Adrenal gland (tissue), 12 donors: ENCODE measurements around the gene PPT1. TPM values are rescaled to one million over a fixed set of nuclear protein-coding genes. Genes with fewer than 3 reads are reported as not detected.

Experiments used
- DNase-seq, 7 donors: peaks; one replicate each; pipeline ENCODE4 v3.0.0-alpha.2; 2019 to 2020
- H3K27ac ChIP-seq, 5 donors: fragments of 200-600 bp; sonication (generic) in 4 of 5; 1 replicate in 3 of 5; 2 replicates in 2 of 5; pipeline versions ENCODE4 v1.5.1 to v1.8.0; 2016 to 2020; ENCODE audit warnings: mild to moderate bottlenecking in 1 of 5
- H3K27me3 ChIP-seq: fragments of 200-600 bp; 2 replicates; pipeline ENCODE4 v1.8.0; 2021
- H3K36me3 ChIP-seq, 2 donors: fragments of 200-600 bp; replicated peaks in 1 of 2; 1 replicate in 1 of 2; 2 replicates in 1 of 2; pipeline versions ENCODE4 v1.5.1 to v1.8.0; 2018 to 2022
- H3K4me1 ChIP-seq, 2 donors: fragments of 200-600 bp; replicated peaks in 1 of 2; 1 replicate in 1 of 2; 2 replicates in 1 of 2; pipeline versions ENCODE4 v1.5.1 to v1.8.0; 2018 to 2021
- H3K4me3 ChIP-seq, 4 donors: fragments of 200-600 bp; sonication (generic) in 3 of 4; one replicate each; pipeline ENCODE4 v1.5.1; 2016 to 2018
- H3K9me3 ChIP-seq, 3 donors: fragments of 200-600 bp; sonication (generic) in 1 of 3; replicated peaks in 1 of 3; 1 replicate in 2 of 3; 2 replicates in 1 of 3; pipeline versions ENCODE4 v1.5.1 to v1.8.0; 2016 to 2021
- POLR2A ChIP-seq, 2 donors: fragments of 450-650 bp; IDR thresholded peaks; one replicate each; pipeline ENCODE4 v1.6.1; 2017; ENCODE audit warnings: antibody characterized with exemption in 2 of 2, mild to moderate bottlenecking in 2 of 2, moderate library complexity in 1 of 2
- WGBS, 4 donors: extraction: QIAGEN DNeasy Blood & Tissue Kit in 2 of 4; methylation state at CpG; one replicate each; pipeline versions ENCODE4 v1.1.5 to v1.1.7; 2013 to 2017; 5-methylcytosine and 5-hydroxymethylcytosine counted together
- intact Hi-C, 2 donors: fragments of 100-400 bp; cut with DNase I; formaldehyde crosslinking; loops; one replicate each; pipeline versions ENCODE4 v1.14.1 to v1.15.0; 2022 to 2023
- polyA plus RNA-seq, 3 donors: library from polyadenylated mRNA; stranded (reverse); fragments of 200-250 nt in 2 of 3; fragments of 350-450 nt in 1 of 3; fragmentation: Illumina TruSeq in 1 of 3; extraction: RNeasy Lipid Tissue Mini Kit (QIAGEN cat#74804) in 1 of 3; gene quantifications; one replicate each; pipeline ENCODE4 v1.2.3, GENCODE V29; 2013 to 2014
- total RNA-seq, 9 donors: library from RNA; depleted of rRNA in 4 of 9; stranded (reverse); fragments of >200 nt in 4 of 9; fragments of 120-200 nt in 1 of 9; fragmentation: NEBNext Ultra II Directional in 1 of 9; extraction: Animal tissue kit (Norgen Biotek cat#: 25700) in 1 of 9; gene quantifications; one replicate each; pipeline versions ENCODE4 v1.1.0 to v1.2.4, GENCODE V29; 2013 to 2023
- TF ChIP-seq, protein P1 (sequence below), 6 experiments: fragments of 450-650 bp in 4 of 6; fragments of 200-600 bp in 2 of 6; sonication (generic) in 1 of 6; IDR thresholded peaks; 1 replicate in 5 of 6; 2 replicates in 1 of 6; pipeline versions ENCODE4 v1.5.1 to v1.8.0; 2016 to 2021; ENCODE audit warnings: antibody characterized with exemption in 6 of 6, mild to moderate bottlenecking in 2 of 6, moderate library complexity in 1 of 6
- donor health status: healthy with polysubstance abuse.
- donor health status: Bipolar disorder and iron deficiency.
- donor health status: DM: yes; HTN: yes; CAD: no.
- donor health status: DM: no; HTN: no; CAD: no.
- donor health status: DM: no; HTN: no; CAD: no.
- donor health status: DM: yes; HTN: yes; CAD: no.

Gene PPT1
- total and polyA plus RNA-seq, 12 donors: 55.3 to 136 (median 76.6) TPM

DNA sequence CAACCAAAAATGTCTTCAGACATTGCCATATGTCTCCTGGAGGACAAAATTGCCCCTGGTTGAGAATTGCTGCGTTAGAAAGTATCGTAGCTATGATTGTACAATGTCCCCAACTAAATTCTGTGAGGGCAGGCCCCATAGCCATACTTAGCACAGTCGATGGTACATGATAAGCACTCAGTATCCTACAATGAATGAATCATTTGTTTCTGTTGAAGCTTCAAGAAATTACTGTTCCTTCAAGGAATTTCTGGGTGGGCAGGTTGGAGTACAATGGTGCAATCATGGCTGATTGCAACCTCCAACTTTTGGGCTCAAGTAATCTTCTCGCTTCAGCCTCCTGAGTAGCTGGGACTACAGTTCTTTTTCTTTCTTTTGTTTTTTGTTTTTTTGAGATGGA is 51.9 kb downstream of the PPT1 start:
- intact Hi-C loops: no loop called here
- Histone ChIP-seq H3K36me3 (peaks cover 0 to 3% of the 10 kb centered on the region in 2 donors), H3K4me1 (peaks cover 9 to 61% of the 10 kb centered on the region in 2 donors), H3K27me3 (no peaks in the 10 kb centered on the region), H3K27ac (no peak overlapping the region), H3K9me3 (no peaks in the 10 kb centered on the region), H3K4me3 (no peak overlapping the region)
- WGBS, 4 donors: 86 to 91% (median 88%) methylated on average over 4 of the region's 4 CpGs
- TF ChIP-seq, protein P1, sequence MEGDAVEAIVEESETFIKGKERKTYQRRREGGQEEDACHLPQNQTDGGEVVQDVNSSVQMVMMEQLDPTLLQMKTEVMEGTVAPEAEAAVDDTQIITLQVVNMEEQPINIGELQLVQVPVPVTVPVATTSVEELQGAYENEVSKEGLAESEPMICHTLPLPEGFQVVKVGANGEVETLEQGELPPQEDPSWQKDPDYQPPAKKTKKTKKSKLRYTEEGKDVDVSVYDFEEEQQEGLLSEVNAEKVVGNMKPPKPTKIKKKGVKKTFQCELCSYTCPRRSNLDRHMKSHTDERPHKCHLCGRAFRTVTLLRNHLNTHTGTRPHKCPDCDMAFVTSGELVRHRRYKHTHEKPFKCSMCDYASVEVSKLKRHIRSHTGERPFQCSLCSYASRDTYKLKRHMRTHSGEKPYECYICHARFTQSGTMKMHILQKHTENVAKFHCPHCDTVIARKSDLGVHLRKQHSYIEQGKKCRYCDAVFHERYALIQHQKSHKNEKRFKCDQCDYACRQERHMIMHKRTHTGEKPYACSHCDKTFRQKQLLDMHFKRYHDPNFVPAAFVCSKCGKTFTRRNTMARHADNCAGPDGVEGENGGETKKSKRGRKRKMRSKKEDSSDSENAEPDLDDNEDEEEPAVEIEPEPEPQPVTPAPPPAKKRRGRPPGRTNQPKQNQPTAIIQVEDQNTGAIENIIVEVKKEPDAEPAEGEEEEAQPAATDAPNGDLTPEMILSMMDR (IDR thresholded peaks at IDR 0.05): no peak
- TF ChIP-seq POLR2A (IDR thresholded peaks at IDR 0.05): no peak
- no peak for DNase-seq

DNA sequence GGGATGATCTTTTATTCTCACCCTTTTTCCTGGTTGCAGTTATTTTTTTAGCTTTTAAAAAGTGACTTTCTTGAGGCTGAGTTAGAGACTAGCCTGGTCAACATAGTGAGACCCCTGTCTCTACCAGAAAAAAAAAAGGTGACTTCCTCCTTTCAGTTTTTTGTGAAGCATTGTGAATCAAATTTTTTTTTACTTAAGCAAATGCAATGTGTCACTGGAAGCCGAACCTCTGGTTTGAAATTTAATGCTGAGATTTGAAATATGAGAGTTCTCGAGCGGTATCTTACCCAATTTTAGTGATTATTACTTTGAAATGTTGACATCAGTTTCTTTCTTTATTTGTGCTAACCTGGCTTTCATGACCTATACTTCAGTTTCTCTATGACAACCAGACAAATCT is 52.9 kb downstream of the PPT1 start:
- 42 to 59% (median 54%) methylated on average over 3 of the region's 3 CpGs for WGBS, 4 donors
- H3K27ac ChIP-seq: no peak overlapping the region

DNA sequence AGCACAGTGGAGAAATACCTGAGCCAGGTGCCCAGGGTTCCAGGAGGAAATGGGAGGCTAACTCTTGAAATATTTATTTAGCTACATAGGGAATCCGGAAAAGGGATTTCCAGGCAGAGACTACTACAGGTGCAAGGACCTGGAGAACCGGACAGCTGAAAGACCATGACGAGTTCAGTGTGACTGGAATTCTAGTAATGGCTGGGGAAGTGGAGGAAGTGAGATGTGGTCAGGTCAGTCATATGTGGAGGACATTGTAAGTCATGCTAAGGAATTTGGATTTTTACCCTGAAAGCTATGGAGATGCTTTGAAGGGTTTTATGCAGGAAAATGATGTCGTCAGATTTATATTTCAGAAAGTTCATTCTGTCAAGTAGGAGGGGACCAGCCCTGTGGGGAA is 54.7 kb downstream of the PPT1 start:
- Histone ChIP-seq H3K9me3 (no peaks in the 10 kb centered on the region), H3K36me3 (peaks cover 0 to 3% of the 10 kb centered on the region in 2 donors), H3K4me1 (peaks cover 13 to 67% of the 10 kb centered on the region in 2 donors), H3K4me3 (peak overlapping the region in 1 of 4 donors; percentile 79), H3K27ac (no peak overlapping the region), H3K27me3 (no peaks in the 10 kb centered on the region)
- DNase-seq: no peak
- intact Hi-C loops: no loop called here
- WGBS, 4 donors: 74 to 82% (median 74%) methylated on average over 4 of the region's 4 CpGs
- TF ChIP-seq, protein P1 (IDR thresholded peaks at IDR 0.05): no peak
- no peak for TF ChIP-seq POLR2A (IDR thresholded peaks at IDR 0.05)

More for the DNA sequence above, 52.9 kb downstream of the PPT1 start:
- H3K9me3 ChIP-seq: no peaks in the 10 kb centered on the region
- TF ChIP-seq, protein P1 (IDR thresholded peaks at IDR 0.05): no peak
- TF ChIP-seq POLR2A (IDR thresholded peaks at IDR 0.05): no peak
- no peak for DNase-seq
- H3K27me3 ChIP-seq: no peaks in the 10 kb centered on the region
- peaks cover 10 to 62% of the 10 kb centered on the region in 2 donors for H3K4me1 ChIP-seq
- H3K4me3 ChIP-seq: peak overlapping the region in 1 of 4 donors; percentile 15
- intact Hi-C loops: no loop called here
- H3K36me3 ChIP-seq: peaks cover 0 to 3% of the 10 kb centered on the region in 2 donors

DNA sequence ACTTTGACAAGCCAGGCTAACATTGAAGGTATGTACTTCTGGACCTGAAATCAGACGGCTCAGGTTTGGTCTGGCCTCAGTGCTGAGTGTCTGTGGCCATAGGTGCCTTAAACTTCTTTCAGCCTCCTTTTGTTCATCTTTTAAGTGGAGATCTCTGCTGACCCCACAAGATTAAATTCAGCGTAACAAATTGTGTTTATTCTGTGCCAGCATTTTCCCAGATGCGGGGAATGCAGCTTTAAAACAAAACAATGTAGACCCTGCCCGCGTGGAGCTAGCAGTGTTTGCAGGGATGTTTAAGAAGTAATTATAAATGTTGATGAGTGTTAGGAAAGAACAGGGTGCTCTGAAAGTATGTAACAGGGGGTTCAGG is 55.6 kb downstream of the PPT1 start:
- intact Hi-C loops: no loop called here
- Histone ChIP-seq H3K36me3 (peaks cover 0 to 3% of the 10 kb centered on the region in 2 donors), H3K4me1 (peaks cover 19 to 67% of the 10 kb centered on the region in 2 donors), H3K27ac (peak overlapping the region in 4 of 5 donors; percentile 72 to 95 (median 90)), H3K27me3 (no peaks in the 10 kb centered on the region), H3K9me3 (no peaks in the 10 kb centered on the region), H3K4me3 (peak overlapping the region; percentile 25 to 90 (median 74))
- DNase-seq: no peak
- TF ChIP-seq, protein P1 (IDR thresholded peaks at IDR 0.05): no peak
- no peak for TF ChIP-seq POLR2A (IDR thresholded peaks at IDR 0.05)
- WGBS, 4 donors: 15 to 27% (median 23%) methylated on average over 5 of the region's 5 CpGs
